ENCODE measurements around the gene NR4A1. TPM values are rescaled to one million over a fixed set of nuclear protein-coding genes. Genes with fewer than 3 reads are reported as not detected.

The NR4A1 gene
- total RNA-seq, 1 experiment from 2014 or later, result 37.9 TPM

DNA sequence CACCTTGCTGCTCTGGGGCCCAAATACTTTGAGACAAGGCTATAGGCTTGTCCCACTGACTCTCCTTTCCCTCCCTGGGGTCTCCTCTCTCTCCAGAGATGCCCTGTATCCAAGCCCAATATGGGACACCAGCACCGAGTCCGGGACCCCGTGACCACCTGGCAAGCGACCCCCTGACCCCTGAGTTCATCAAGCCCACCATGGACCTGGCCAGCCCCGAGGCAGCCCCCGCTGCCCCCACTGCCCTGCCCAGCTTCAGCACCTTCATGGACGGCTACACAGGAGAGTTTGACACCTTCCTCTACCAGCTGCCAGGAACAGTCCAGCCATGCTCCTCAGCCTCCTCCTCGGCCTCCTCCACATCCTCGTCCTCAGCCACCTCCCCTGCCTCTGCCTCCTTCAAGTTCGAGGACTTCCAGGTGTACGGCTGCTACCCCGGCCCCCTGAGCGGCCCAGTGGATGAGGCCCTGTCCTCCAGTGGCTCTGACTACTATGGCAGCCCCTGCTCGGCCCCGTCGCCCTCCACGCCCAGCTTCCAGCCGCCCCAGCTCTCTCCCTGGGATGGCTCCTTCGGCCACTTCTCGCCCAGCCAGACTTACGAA is 3.1 kb downstream of the NR4A1 start:
- ChIA-PET CTCF (interaction anchor here (1.7 kb wide), 1 partner anchor 29 kb away, joined by 4 read pairs; no protein-coding TSS in a partner anchor), POLR2A (interaction anchor here (0.6 kb wide), 1 partner anchor 13 kb away, joined by 5 read pairs; no protein-coding TSS in a partner anchor)
- H3K9me3 Mint-ChIP-seq (ENCODE audit: unreplicated experiment), result no peaks in the 10 kb centered on the region
- no peaks in the 10 kb centered on the region for H3K27me3 Mint-ChIP-seq (ENCODE audit: insufficient read depth, unreplicated experiment)
- Histone ChIP-seq H3K9me3 (no peaks in the 10 kb centered on the region), H3K27me3 (replicated peaks; ENCODE audit: control insufficient read depth, insufficient read depth, low read length) (no peaks in the 10 kb centered on the region), H3K4me3 (ENCODE audit: low read depth, low read length) (no peak overlapping the region), H3K36me3 (ENCODE audit: control insufficient read depth, insufficient read depth, low read length) (0 out of 2 replicates have a peak, but pooled peaks cover 2% of the 10 kb centered on the region), H3K4me1 (peaks cover 19% of the 10 kb centered on the region)
- no peak overlapping the region for H3K4me3 Mint-ChIP-seq (ENCODE audit: unreplicated experiment)
- BruUV-seq (replicated peaks), result no TSS peak
- TF ChIP-seq, protein P1, sequence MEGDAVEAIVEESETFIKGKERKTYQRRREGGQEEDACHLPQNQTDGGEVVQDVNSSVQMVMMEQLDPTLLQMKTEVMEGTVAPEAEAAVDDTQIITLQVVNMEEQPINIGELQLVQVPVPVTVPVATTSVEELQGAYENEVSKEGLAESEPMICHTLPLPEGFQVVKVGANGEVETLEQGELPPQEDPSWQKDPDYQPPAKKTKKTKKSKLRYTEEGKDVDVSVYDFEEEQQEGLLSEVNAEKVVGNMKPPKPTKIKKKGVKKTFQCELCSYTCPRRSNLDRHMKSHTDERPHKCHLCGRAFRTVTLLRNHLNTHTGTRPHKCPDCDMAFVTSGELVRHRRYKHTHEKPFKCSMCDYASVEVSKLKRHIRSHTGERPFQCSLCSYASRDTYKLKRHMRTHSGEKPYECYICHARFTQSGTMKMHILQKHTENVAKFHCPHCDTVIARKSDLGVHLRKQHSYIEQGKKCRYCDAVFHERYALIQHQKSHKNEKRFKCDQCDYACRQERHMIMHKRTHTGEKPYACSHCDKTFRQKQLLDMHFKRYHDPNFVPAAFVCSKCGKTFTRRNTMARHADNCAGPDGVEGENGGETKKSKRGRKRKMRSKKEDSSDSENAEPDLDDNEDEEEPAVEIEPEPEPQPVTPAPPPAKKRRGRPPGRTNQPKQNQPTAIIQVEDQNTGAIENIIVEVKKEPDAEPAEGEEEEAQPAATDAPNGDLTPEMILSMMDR (IDR thresholded peaks at IDR 0.05; ENCODE audit: insufficient read depth in 1 of 2, low read depth in 1 of 2, low read length in 1 of 2, severe bottlenecking in 1 of 2, unreplicated experiment in 1 of 2), result no peak
- intact Hi-C loops (cut with micrococcal nuclease; ENCODE audit: unreplicated experiment), result loop anchor here (5.0 kb wide), 1 partner anchor 873 kb away; no protein-coding TSS in a partner anchor
- peaks cover 17% of the 10 kb centered on the region for H3K4me1 Mint-ChIP-seq (ENCODE audit: low read depth, unreplicated experiment)
- no peak overlapping the region for H3K27ac Mint-ChIP-seq (ENCODE audit: unreplicated experiment)
- peaks cover 34% of the 10 kb centered on the region for H3K36me3 Mint-ChIP-seq (ENCODE audit: insufficient read depth, unreplicated experiment)
- no peak for DNase-seq

DNA sequence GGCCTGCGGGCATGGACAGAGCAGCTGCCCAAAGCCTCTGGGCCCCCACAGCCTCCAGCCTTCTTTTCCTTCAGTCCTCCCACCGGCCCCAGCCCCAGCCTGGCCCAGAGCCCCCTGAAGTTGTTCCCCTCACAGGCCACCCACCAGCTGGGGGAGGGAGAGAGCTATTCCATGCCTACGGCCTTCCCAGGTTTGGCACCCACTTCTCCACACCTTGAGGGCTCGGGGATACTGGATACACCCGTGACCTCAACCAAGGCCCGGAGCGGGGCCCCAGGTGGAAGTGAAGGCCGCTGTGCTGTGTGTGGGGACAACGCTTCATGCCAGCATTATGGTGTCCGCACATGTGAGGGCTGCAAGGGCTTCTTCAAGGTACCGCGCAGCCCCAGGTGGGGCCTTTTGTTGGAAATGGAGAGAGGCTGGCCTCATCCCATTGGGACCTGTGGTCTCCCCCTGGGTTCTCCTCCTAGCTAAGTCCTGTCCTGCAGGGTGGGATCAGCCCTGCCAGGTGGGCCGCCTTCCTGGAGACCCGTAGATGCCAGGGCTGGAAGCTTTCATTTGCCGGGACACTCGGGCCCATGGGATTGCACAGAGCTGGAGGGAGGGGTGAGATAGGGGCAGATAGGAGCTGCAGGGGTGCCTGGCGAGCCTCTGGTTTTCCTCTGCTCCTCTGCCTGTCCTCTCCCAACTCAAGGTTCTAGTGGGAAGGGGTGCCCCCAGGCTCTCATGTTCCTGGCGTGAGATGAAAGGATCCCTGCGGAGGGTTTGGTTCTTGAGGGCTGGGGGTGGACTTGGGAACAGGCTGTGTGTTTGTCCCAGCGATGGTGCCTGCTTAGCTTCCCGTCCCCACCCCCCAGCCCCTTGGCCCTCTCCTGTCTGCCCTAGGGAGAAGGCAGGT is 3.8 kb downstream of the NR4A1 start:
- no peak overlapping the region for H3K4me3 ChIP-seq (ENCODE audit: low read depth, low read length)
- no peaks in the 10 kb centered on the region for H3K9me3 ChIP-seq
- no peak for DNase-seq
- Mint-ChIP-seq H3K27me3 (ENCODE audit: insufficient read depth, unreplicated experiment) (no peaks in the 10 kb centered on the region), H3K4me3 (ENCODE audit: unreplicated experiment) (no peak overlapping the region), H3K27ac (ENCODE audit: unreplicated experiment) (no peak overlapping the region), H3K4me1 (ENCODE audit: low read depth, unreplicated experiment) (peaks cover 9% of the 10 kb centered on the region), H3K9me3 (ENCODE audit: unreplicated experiment) (no peaks in the 10 kb centered on the region), H3K36me3 (ENCODE audit: insufficient read depth, unreplicated experiment) (peaks cover 32% of the 10 kb centered on the region)
- no TSS peak for BruUV-seq (replicated peaks)
- ChIA-PET POLR2A (interaction anchor here (0.5 to 0.6 kb wide), 3 partner anchors 13 to 22 kb away, joined by 3 to 6 read pairs (median 5); no protein-coding TSS in a partner anchor), CTCF (interaction anchor here (0.6 to 1.7 kb wide), 3 partner anchors 30 to 71 kb away, joined by 4 to 8 read pairs (median 7); no protein-coding TSS in a partner anchor)
- intact Hi-C loops (cut with micrococcal nuclease; ENCODE audit: unreplicated experiment), result loop anchor here (5.0 kb wide), 1 partner anchor 872 kb away; no protein-coding TSS in a partner anchor
- TF ChIP-seq, protein P1 (IDR thresholded peaks at IDR 0.05; ENCODE audit: insufficient read depth in 1 of 2, low read depth in 1 of 2, low read length in 1 of 2, severe bottlenecking in 1 of 2, unreplicated experiment in 1 of 2), result no peak
- H3K36me3 ChIP-seq (ENCODE audit: control insufficient read depth, insufficient read depth, low read length), result 0 out of 2 replicates have a peak, but pooled peaks cover 2% of the 10 kb centered on the region
- H3K27me3 ChIP-seq (replicated peaks; ENCODE audit: control insufficient read depth, insufficient read depth, low read length), result no peaks in the 10 kb centered on the region
- H3K4me1 ChIP-seq, result peaks cover 12% of the 10 kb centered on the region
